Neutrophil (primary cell): ENCODE measurements around the gene SMPDL3A.
"Not testable (repeated sequence)": the region's sequence is repeated elsewhere in the genome, so short reads cannot be mapped to it uniquely, and the experiment has no call there.

Source experiments
- H3K27ac ChIP-seq: fragments of 200-600 bp; sonication (generic); 2 replicates; pipeline ENCODE4 v1.5.1; 2016; ENCODE audit warnings: mild to moderate bottlenecking, moderate library complexity
- H3K27me3 ChIP-seq: fragments of 200-600 bp; sonication (generic); 2 replicates; pipeline ENCODE4 v1.6.0; 2016; ENCODE audit warnings: mild to moderate bottlenecking
- H3K36me3 ChIP-seq: fragments of 200-600 bp; sonication (generic); 2 replicates; pipeline ENCODE4 v1.5.1; 2017
- H3K4me1 ChIP-seq, 2 experiments: fragments of 200-600 bp in 1 of 2; sonication (generic) in 1 of 2; 1 replicate in 1 of 2; 2 replicates in 1 of 2; pipeline versions ENCODE4 v1.5.1 to v1.6.1; 2013 to 2016; ENCODE audit warnings: low read depth in 1 of 2, low read length in 1 of 2, mild to moderate bottlenecking in 1 of 2, moderate library complexity in 1 of 2; ENCODE audit not compliant: control insufficient read depth in 1 of 2, insufficient read depth in 1 of 2
- H3K4me3 ChIP-seq, 2 experiments: fragments of 200-600 bp in 1 of 2; sonication (generic) in 1 of 2; 1 replicate in 1 of 2; 2 replicates in 1 of 2; pipeline ENCODE4 v1.5.1; 2013 to 2016; ENCODE audit warnings: low read depth in 1 of 2, low read length in 1 of 2, mild to moderate bottlenecking in 1 of 2, moderate library complexity in 1 of 2
- H3K9me3 ChIP-seq: fragments of 200-600 bp; sonication (generic); 2 replicates; pipeline ENCODE4 v1.5.1; 2016
- CTCF ChIP-seq: fragments of 200-600 bp; sonication (generic); IDR thresholded peaks from 2 replicates; pipeline ENCODE4 v1.5.1; 2016; ENCODE audit warnings: antibody characterized with exemption

The SMPDL3A gene

GRCh38 chr6:122747573-122747972, 41.5 kb upstream of the SMPDL3A start:
- TF ChIP-seq CTCF: no peak
- H3K9me3 ChIP-seq: no peaks in the 10 kb centered on the region
- H3K27me3 ChIP-seq: no peaks in the 10 kb centered on the region
- no peaks in the 10 kb centered on the region for H3K36me3 ChIP-seq
- H3K27ac ChIP-seq: no peak overlapping the region
- H3K4me1 ChIP-seq: peaks cover 33 to 45% of the 10 kb centered on the region in 2 experiments
- H3K4me3 ChIP-seq: no peak overlapping the region

- H3K27me3 ChIP-seq, H3K27ac ChIP-seq, H3K36me3 ChIP-seq, H3K4me3 ChIP-seq, H3K9me3 ChIP-seq: not testable (repeated sequence)
- peaks cover 38 to 53% of the 10 kb centered on the region in 2 experiments for H3K4me1 ChIP-seq
Measured at GRCh38 chr6:122748945-122749344, 40.1 kb upstream of the SMPDL3A start.

GRCh38 chr6:122749451-122750050, 39.5 kb upstream of the SMPDL3A start:
- peaks cover 42 to 59% of the 10 kb centered on the region in 2 experiments for H3K4me1 ChIP-seq

GRCh38 chr6:122751326-122751725, 37.7 kb upstream of the SMPDL3A start:
- H3K4me1 ChIP-seq: peaks cover 42 to 62% of the 10 kb centered on the region in 2 experiments
- no peaks in the 10 kb centered on the region for H3K9me3 ChIP-seq
- no peaks in the 10 kb centered on the region for H3K27me3 ChIP-seq
- H3K4me3 ChIP-seq: no peak overlapping the region
- H3K27ac ChIP-seq: no peak overlapping the region
- H3K36me3 ChIP-seq: no peaks in the 10 kb centered on the region
- no peak for TF ChIP-seq CTCF

More at GRCh38 chr6:122749451-122750050, 39.5 kb upstream of the SMPDL3A start:
- H3K36me3 ChIP-seq: no peaks in the 10 kb centered on the region
- no peak for TF ChIP-seq CTCF
- no peaks in the 10 kb centered on the region for H3K9me3 ChIP-seq
- H3K27ac ChIP-seq: no peak overlapping the region
- no peak overlapping the region for H3K4me3 ChIP-seq
- H3K27me3 ChIP-seq: no peaks in the 10 kb centered on the region

GRCh38 chr6:122752459-122752858, 36.6 kb upstream of the SMPDL3A start:
- no peak for TF ChIP-seq CTCF

GRCh38 chr6:122753000-122753687, 35.9 kb upstream of the SMPDL3A start:
- no peak overlapping the region for H3K4me3 ChIP-seq
- no peak overlapping the region for H3K27ac ChIP-seq

More at GRCh38 chr6:122752459-122752858, 36.6 kb upstream of the SMPDL3A start:
- no peaks in the 10 kb centered on the region for H3K27me3 ChIP-seq
- H3K4me3 ChIP-seq: no peak overlapping the region
- H3K36me3 ChIP-seq: no peaks in the 10 kb centered on the region
- H3K27ac ChIP-seq: no peak overlapping the region
- no peaks in the 10 kb centered on the region for H3K9me3 ChIP-seq
- H3K4me1 ChIP-seq: peaks cover 41 to 61% of the 10 kb centered on the region in 2 experiments

More at GRCh38 chr6:122753000-122753687, 35.9 kb upstream of the SMPDL3A start:
- Histone ChIP-seq H3K4me1 (peaks cover 35 to 56% of the 10 kb centered on the region in 2 experiments), H3K36me3 (no peaks in the 10 kb centered on the region), H3K27me3 (no peaks in the 10 kb centered on the region), H3K9me3 (no peaks in the 10 kb centered on the region)
- no peak for TF ChIP-seq CTCF
